Measurements from ENCODE around the gene STK4. TPM values are rescaled to one million over a fixed set of nuclear protein-coding genes. Genes with fewer than 3 reads are reported as not detected.
A peak's percentile ranks its signal among the peaks of the same experiment; 100 is the strongest.

Gene STK4
- total RNA-seq, 1 experiment from 2014 or later, result 60.9 TPM

DNA sequence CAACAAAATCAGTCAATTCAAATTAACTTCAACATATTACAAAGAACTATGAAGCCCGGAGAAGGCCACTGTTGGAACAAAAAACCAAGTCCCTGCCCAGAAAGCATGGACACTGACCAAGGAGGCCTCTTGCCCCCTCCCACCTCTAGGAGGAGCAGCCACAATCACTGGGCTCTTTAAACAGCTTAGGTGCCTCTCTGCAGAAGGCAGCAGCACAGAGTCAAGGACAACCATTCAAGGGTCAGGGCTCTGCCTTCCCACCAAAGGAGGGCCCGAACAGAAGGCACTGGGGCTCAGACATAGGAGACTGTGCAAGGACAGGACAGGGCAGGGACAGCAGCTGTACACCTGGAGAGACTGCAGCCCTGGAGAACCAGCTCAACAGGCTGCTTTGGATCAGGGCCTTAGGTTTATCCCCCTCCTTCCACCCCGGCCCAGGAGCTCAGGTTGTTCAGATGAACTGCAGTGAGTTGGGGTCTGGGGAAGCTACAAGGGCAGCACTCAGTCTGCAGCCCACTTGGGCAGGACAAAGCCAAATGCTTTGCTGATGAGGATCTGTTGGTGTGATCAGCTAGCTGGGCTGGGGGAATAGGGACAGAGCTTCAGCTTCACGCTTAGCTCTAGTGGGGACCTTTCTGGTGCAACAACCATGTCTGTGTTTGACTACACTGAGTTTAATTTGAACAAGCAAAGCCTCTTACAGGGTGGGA, 23.9 kb upstream of the STK4 start:
- H3K27ac ChIP-seq, result no peak overlapping the region
- H3K4me1 ChIP-seq (replicated peaks; ENCODE audit: insufficient read depth), result no peaks in the 10 kb centered on the region
- H4K20me1 ChIP-seq (ENCODE audit: insufficient read depth), result 0 out of 2 replicates have a peak, but pooled peaks cover 3% of the 10 kb centered on the region
- CTCF ChIA-PET, result no interaction called here
- no peak overlapping the region for H2AFZ ChIP-seq
- no peak for DNase-seq
- no peaks in the 10 kb centered on the region for H3K9me3 ChIP-seq (ENCODE audit: insufficient read depth, low read depth)
- POLR2A ChIA-PET (ENCODE audit: unreplicated experiment), result no interaction called here
- TF ChIP-seq, protein P1, sequence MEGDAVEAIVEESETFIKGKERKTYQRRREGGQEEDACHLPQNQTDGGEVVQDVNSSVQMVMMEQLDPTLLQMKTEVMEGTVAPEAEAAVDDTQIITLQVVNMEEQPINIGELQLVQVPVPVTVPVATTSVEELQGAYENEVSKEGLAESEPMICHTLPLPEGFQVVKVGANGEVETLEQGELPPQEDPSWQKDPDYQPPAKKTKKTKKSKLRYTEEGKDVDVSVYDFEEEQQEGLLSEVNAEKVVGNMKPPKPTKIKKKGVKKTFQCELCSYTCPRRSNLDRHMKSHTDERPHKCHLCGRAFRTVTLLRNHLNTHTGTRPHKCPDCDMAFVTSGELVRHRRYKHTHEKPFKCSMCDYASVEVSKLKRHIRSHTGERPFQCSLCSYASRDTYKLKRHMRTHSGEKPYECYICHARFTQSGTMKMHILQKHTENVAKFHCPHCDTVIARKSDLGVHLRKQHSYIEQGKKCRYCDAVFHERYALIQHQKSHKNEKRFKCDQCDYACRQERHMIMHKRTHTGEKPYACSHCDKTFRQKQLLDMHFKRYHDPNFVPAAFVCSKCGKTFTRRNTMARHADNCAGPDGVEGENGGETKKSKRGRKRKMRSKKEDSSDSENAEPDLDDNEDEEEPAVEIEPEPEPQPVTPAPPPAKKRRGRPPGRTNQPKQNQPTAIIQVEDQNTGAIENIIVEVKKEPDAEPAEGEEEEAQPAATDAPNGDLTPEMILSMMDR (conservative IDR thresholded peaks at IDR 0.05), result no peak
- no peak for TF ChIP-seq EZH2 (IDR thresholded peaks at IDR 0.05; ENCODE audit: low read depth)
- no peak overlapping the region for H3K4me2 ChIP-seq
- BruUV-seq (replicated peaks), result TSS peak; percentile 38
- H3K9me2 ChIP-seq (ENCODE audit: insufficient read depth), result no peaks in the 10 kb centered on the region
- H3K36me3 ChIP-seq (ENCODE audit: low read depth), result peaks cover 33% of the 10 kb centered on the region
- intact Hi-C loops (cut with micrococcal nuclease; ENCODE audit: unreplicated experiment), result no loop called here
- H3K4me3 ChIP-seq, result no peak overlapping the region
- peaks cover 16% of the 10 kb centered on the region; the same call in 1 of the 2 replicates for H3F3A ChIP-seq (ENCODE audit: insufficient read depth, low read depth)
- no peaks in the 10 kb centered on the region for H3K27me3 ChIP-seq (ENCODE audit: insufficient read depth, low read depth)
- H3K79me2 ChIP-seq (ENCODE audit: low read depth), result no peaks in the 10 kb centered on the region

DNA sequence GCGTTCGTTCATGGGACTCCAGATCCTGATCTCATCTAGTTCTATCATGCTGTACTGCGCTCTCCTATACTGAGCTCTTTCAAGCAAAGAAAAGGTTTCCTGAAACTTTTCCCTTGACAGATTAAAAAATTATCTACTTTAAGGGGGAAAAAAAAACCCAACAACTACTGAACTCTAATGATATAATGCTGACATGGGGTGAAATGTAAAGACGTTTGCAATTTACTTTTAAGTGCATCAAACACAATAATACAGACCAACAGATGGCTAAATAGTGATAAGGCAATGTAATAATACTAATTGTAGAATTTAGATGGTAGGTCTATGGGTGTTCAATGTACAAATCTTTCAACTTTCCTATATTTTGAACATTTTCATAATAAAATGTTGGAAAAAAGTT, 22.5 kb upstream of the STK4 start:
- intact Hi-C loops (cut with micrococcal nuclease; ENCODE audit: unreplicated experiment), result no loop called here
- no peak overlapping the region for H3K4me3 ChIP-seq
- no peak overlapping the region for H3K27ac ChIP-seq
- no TSS peak for BruUV-seq (replicated peaks)
- no peaks in the 10 kb centered on the region for H3K27me3 ChIP-seq (ENCODE audit: insufficient read depth, low read depth)
- H3K4me1 ChIP-seq (replicated peaks; ENCODE audit: insufficient read depth), result no peaks in the 10 kb centered on the region
- CTCF ChIA-PET, result no interaction called here
- TF ChIP-seq EZH2 (IDR thresholded peaks at IDR 0.05; ENCODE audit: low read depth), result no peak
- TF ChIP-seq, protein P1 (conservative IDR thresholded peaks at IDR 0.05), result no peak
- peaks cover 12% of the 10 kb centered on the region; the same call in 1 of the 2 replicates for H3F3A ChIP-seq (ENCODE audit: insufficient read depth, low read depth)
- H4K20me1 ChIP-seq (ENCODE audit: insufficient read depth), result 0 out of 2 replicates have a peak, but pooled peaks cover 6% of the 10 kb centered on the region
- no peak overlapping the region for H2AFZ ChIP-seq
- POLR2A ChIA-PET (ENCODE audit: unreplicated experiment), result no interaction called here
- no peaks in the 10 kb centered on the region for H3K79me2 ChIP-seq (ENCODE audit: low read depth)
- peaks cover 41% of the 10 kb centered on the region for H3K36me3 ChIP-seq (ENCODE audit: low read depth)
- no peak for DNase-seq
- H3K9me2 ChIP-seq (ENCODE audit: insufficient read depth), result no peaks in the 10 kb centered on the region
- no peak overlapping the region for H3K4me2 ChIP-seq
- no peaks in the 10 kb centered on the region for H3K9me3 ChIP-seq (ENCODE audit: insufficient read depth, low read depth)

DNA sequence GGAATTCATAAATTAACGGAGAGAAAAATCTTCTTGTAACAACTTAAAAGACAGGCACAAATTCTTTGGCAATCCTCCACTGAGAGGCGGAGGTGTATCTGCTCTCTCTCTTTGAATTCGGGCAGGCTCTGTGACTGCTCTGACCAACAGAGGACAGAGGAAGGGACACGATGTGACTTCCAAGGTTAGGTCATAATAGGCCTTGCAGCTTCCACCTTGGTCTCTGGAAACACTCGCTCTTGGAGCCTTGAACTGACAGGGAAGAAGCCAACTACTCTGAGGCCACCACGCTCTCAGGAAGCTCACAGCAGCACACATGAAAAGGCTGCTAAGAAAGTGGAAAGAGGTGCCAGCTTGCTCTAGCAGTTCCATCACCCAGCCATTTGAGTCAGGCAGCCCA, 21.1 kb upstream of the STK4 start:
- Histone ChIP-seq H3K27me3 (ENCODE audit: insufficient read depth, low read depth) (no peaks in the 10 kb centered on the region), H3K4me1 (replicated peaks; ENCODE audit: insufficient read depth) (no peaks in the 10 kb centered on the region), H3K79me2 (ENCODE audit: low read depth) (no peaks in the 10 kb centered on the region), H3K4me3 (no peak overlapping the region), H3K27ac (no peak overlapping the region), H4K20me1 (ENCODE audit: insufficient read depth) (peaks cover 6% of the 10 kb centered on the region; the same call in 1 of the 2 replicates), H2AFZ (no peak overlapping the region), H3F3A (ENCODE audit: insufficient read depth, low read depth) (peaks cover 13% of the 10 kb centered on the region; the same call in 1 of the 2 replicates), H3K36me3 (ENCODE audit: low read depth) (peaks cover 46% of the 10 kb centered on the region), H3K4me2 (no peak overlapping the region), H3K9me2 (ENCODE audit: insufficient read depth) (no peaks in the 10 kb centered on the region), H3K9me3 (ENCODE audit: insufficient read depth, low read depth) (no peaks in the 10 kb centered on the region)
- ChIA-PET POLR2A (ENCODE audit: unreplicated experiment) (no interaction called here), CTCF (no interaction called here)
- intact Hi-C loops (cut with micrococcal nuclease; ENCODE audit: unreplicated experiment), result no loop called here
- no peak for DNase-seq
- TF ChIP-seq, protein P1 (conservative IDR thresholded peaks at IDR 0.05), result no peak
- no peak for TF ChIP-seq EZH2 (IDR thresholded peaks at IDR 0.05; ENCODE audit: low read depth)
- no TSS peak for BruUV-seq (replicated peaks)
